DMS114 treated with DMSO at 0.1 percent for 48 hours (cell line): ENCODE measurements around the gene CFAP20DC.
"Not testable (repeated sequence)": the region's sequence is repeated elsewhere in the genome, so short reads cannot be mapped to it uniquely, and the experiment has no call there.

ENCODE experiments used
- DNase-seq: peaks from one replicate; lab custom pipeline; 2025; ENCODE audit not compliant: unreplicated experiment; lab: John Stamatoyannopoulos, UW

The CFAP20DC gene

DNA sequence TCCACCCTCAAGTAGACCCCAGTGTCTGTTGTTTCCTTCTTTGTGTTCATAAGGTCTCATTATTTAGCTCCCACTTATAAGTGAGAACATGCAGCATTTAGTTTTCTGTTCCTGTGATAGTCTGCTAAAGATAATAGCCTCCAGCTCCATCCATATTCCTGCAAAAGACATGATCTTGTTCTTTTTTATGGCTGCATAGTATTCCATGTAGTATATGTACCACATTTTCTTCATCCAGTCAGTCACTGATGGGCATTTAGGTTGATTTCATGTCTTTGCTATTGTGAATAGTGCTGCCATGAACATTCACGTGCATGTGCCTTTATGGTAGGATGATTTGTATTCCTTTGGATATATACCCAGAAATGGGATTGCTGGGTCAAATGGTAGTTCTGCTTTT lies 82.0 kb downstream of the CFAP20DC start:
- DNase-seq, result not testable (repeated sequence)

DNA sequence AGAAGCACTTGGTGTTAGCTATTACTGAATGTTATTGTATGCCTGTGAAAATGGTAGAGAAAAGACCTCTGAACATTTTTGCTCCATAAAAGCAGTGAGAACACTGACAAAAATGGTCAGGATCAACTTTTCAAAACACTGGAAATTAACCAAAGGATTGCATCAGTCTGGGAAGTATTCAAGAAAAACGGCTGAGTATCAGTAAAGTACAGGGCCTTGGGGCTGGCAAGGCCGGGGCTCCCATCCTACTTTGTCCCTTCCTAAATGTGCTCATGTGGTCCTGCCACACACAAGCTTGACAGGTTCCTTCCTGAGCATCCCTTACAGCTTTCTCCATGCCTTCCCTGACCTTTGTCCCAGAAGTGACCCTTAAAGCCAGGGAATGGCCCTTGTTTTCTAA lies 84.0 kb downstream of the CFAP20DC start:
- DNase-seq, result no peak

DNA sequence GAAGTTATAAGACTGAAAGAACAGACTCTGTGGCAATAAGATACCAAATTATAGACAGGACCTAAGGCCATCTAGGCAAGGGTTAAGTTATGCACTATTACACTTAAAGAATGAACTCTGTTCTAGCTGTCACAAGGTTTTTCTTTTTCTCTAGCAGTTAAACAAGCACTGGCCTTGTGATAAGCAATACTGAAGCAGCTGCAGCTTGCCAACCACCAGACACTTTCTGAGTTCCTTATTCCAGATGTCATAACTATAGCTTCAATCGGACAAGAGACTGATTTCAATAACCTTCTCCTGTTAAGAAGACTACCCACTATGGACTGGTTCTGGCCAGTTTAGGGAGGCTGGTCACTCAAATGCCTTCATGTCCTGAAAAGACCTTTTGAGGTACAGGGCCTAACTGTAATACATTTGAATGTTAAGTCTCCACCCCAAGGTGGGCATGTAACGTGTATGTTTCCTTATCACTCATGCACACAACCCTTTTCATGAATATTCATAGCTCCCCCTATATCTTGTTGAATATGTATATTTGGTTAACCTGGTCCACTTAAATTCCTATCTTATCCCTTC lies 85.8 kb downstream of the CFAP20DC start:
- DNase-seq, result no peak

DNA sequence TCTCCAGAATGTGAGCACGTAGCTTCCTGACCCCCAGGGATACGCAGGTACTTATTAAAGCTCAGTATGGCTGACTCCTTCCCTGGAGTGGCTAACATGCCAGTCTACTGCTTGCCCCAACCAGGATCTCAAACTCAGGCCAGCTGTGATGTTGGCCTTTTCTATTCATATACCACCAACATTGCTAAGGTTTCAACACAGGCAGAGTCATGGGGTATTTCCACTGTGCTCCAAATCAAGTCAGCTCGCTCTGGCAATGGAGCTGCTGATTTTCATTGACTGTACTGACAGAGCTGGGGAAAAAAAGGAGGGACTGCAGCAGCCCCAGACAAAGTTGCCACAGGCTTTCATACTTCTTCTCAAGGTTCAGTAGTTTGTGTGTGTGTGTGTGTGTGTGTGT lies 87.0 kb downstream of the CFAP20DC start:
- DNase-seq, result no peak

DNA sequence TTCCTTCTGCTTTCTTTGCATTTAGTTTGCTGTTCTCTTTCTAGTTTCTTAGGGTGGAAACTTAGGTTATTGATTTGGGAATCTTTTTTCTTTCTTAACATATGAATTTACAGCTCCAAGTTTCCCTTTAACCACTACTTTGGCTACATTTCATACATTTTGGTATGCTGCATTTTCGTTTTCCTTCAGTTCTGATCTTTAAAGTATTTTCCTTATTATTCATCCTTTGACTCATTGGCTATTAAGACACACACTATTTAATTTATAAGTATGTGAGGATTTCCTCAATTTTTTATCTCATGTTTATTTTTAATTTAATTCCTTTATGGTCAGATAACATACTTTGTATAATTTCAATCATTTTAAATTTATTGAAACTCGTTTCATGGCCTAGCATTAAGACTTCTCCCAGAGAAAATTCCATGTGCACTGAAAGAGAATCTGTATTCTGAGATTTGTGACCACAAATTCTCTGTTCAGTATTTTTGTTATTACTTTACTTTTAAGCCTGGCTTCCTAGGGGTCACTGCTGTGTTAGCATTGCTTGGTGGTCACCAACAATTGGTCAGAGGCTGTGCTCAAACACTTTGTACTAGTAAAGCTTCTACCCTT lies 87.7 kb downstream of the CFAP20DC start:
- DNase-seq, result no peak

DNA sequence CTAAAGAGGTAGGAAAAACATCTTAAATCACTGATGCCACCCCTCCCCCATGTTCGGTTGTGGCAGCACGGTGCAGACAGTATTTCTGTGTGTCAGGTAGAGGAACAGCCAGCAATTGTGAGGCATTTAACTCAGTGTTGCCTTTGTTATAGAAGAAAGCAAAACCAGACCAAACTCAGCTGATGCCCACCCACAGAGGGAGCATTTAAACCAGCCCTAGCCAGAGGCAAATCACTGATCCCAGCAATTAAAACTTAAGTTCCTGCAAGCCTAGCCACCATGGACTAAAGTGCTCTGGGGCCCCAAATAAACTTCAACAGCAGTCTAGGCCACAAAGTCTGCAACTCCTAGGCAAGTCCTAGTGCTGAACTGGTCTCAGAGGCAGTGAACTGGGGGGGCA lies 94.5 kb downstream of the CFAP20DC start:
- no peak for DNase-seq

DNA sequence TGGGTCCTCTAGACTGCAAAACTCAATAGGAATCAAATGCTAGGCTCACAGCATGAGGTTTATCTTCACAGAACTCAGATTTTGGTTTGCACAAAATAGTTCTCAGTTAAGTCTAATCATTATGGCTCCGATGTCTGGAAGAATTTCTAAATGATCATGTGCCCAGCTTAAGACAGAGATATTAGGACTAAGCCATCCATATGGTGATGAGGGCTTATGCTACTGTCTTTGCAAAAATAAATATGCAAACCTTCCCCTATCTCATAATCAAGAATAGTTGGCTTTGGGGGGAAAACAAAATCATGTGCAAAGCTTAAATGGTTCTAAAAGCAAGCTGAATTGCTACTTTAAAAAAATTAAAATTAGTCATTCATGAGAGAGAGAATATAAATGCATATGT lies 96.5 kb downstream of the CFAP20DC start:
- no peak for DNase-seq

DNA sequence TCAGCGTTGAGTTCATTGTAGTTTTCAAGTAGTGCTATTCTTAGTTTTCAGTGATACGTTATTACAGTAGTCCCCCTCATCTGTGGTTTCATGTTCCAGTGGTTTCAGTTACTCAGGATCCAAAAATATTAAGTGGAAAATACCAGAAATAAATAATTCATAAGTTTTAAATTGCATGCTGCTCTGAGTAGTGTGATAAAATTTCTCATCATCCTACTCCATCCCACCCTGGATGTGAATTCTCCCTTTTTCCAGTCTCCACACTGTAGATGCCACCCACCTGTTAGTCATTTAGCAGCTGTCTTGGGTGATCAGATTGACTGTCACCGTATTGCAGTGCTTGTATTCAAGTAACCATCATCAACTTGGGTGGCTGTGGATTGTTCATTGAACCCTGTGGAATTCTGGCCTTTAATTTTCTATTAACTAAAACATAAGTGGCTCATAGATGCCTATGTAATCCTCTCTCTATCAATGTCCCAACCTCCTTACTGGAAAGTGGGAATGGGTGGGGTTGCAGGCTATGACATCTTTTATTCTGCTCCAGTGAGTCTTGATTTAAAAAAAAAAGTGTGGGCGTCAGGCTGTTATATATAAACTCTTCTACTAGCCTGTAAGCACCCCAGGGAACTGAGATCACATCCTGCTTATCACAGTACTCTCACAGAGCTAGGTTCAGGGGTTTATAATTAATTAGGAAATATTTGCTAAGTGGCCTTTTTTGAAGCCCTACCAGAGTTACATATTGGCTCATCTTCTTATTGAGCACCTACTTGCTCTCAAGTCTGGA lies 97.5 kb downstream of the CFAP20DC start:
- DNase-seq, result no peak

DNA sequence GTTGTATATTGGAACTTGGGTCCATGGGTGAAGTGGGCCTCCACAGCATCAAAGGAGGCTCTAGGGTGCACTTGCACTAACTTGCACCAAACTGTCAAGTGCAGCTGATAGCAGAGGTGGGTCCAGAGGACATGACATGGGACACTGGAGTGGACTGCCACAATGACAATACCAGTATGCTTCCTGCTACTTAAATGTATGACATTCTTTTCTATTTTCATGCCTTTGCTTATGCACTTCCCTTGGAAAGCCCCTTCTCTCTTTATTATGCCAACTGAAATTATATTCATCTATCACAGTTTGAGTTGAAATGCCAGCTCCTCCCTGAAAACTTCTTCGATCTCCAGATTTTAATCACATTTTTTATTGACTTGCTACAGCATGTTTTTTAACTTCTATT lies 101.8 kb downstream of the CFAP20DC start:
- DNase-seq, result no peak

DNA sequence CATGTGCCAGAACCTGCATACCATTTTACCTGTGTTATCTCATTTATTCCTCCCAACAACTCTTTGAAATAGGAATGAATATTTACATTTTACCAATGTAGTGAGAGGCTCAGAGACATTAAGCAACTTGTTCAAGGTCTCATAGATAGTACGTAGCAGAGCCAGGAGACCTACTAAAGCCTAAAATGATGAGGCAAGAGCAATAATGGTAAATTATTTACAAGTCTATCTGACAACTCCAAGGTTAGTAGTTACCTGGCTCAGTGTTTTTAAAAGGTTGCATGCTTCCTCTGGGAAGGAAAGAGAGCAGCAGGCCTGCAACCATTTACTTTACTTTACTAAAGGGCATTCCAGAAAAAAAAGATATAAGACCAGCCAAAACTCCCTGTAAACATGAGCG lies 103.0 kb downstream of the CFAP20DC start:
- no peak for DNase-seq

DNA sequence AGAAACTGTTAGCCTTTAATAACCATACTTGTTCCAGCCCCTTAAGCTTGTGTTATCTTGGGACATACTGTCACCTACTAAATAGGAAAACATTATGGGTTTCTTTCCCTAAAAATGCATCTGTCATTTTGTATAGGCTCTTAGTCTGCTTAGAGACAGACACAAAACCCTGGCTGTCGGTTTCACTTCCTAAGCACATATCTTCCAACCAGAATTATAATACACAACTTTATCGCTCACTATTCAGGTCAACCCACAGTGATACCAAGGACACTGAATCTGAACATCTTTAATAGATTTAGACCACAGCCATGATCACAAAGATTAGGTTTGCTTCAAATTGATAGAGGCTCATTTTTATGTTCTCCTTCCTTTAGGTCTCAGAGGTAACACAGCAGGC lies 111.8 kb downstream of the CFAP20DC start:
- DNase-seq, result no peak

DNA sequence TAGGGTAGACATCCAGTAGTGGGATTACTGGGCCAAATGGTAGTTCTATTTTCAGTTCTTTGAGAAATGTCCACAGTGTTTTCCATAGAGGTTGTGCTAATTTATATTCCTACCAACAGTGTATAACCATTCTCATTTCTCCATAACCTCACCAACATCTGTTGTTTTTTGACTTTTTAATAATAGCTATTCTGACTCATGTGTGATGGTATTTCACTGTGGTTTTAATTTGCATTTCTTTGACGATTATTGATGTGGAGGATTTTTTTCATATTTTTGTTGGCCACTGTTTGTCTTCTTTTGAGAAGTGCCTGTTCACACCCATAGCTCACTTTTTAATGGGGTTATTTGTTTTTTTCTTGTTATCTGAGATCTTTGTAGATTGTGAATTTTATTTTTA lies 125.2 kb downstream of the CFAP20DC start:
- DNase-seq, result no peak

DNA sequence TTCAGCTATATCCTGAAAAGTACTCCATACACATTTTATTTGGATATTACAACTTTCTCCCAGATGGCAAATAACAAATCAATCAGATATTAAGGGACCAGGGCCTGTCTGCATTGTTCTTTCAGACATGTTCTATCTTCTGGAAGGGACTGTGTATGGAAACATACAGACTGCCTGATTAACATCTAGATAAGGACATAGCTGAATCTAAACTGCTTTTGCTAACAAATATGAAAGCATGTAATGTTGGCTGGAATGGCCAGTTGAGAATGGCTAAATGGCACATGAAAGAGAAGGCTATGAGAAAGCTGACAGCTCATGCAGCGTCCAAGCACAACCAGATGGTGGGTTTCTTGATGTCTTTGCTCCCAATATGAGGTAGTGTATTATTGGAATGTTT lies 149.4 kb downstream of the CFAP20DC start:
- no peak for DNase-seq

DNA sequence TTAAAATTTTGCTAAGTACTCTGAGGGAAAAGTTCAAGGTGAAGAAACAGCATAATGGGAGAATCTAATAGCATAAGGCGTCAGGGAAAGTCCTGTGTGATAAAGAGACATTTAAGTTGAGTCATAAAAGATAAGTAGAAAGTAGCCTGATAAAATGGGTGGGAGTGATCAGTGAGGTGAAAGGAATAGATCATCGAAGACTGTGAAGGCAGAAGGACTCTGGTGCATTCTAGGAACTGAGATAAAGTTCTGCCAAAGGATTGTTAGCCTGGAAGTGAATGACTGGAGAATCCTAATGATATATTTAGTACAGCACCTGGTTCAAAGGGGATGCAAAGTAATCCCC lies 149.9 kb downstream of the CFAP20DC start:
- no peak for DNase-seq

DNA sequence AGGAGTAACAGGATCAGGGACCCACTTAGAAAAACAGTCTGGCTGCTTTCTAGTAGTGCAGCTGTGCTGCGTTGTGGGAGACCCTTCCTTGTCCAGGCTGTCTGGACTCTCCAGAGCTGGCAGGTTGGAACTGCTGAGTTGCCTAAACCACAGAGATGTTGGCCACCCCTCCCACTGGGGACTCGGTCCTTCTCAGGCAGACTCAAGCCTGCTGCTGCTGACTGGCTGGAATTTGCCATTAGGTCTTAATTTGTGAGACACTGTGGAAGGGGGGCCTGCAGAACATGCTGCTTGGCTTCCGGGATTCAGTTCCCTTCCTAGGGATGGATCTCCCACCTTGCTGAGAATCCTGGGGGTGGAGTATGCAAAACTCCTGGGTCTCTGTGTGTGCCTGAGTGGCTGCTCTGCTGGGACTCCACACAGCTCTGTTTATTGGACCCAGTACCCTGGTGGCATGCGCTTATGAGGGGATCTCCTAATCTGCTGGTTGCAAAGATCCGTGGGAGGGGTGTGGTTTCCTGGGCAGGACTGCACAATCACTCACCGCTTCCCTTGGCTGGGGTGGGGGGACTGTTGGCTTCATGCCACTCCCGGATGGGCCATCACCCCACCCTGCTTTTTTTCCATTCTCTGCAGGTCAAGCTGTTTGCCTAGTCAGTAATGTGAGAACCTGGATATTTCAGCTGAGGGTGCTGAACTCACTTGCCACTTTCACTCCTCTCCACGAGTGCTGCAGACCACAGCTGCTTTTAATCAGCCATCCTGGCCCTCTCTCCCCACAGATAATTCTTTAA lies 150.5 kb downstream of the CFAP20DC start:
- DNase-seq, result no peak

DNA sequence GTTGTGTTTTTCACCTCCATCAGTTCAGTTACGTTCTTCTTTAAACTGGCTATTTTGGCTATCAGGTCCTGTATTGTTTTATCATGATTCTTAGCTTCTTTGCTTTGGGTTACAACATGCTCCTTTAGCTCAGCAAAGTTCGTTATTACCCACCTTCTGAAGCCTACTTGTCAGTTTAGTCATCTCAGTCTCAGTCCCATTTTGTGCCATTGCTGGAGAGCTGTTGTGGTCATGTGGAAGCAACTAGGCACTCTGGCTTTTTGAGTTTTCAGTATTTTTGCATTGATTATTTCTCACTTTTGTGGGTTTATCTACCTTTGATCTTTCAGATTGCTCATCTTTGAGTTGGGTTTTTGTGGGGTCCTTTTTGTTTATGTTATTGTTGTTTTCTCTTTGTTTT lies 151.3 kb downstream of the CFAP20DC start:
- DNase-seq, result no peak

DNA sequence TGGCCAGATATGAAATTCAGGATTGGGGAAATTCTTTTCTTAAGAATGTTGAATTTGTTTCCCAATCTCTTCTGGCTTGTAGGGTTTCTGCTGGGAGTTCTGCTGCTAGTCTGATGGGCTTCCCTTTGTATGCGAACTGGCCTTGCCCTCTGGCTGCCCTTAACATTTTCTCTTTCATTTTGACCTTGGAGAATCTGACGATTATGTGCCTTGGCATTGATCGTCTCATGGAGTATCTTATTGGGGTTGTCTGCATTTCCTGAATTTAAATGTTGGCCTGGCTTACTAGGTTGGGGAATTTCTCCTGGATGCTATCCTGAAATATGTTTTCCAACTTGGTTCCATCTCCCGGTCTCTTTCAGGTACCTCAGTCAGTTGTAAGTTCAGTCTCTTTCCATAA lies 152.2 kb downstream of the CFAP20DC start:
- no peak for DNase-seq

DNA sequence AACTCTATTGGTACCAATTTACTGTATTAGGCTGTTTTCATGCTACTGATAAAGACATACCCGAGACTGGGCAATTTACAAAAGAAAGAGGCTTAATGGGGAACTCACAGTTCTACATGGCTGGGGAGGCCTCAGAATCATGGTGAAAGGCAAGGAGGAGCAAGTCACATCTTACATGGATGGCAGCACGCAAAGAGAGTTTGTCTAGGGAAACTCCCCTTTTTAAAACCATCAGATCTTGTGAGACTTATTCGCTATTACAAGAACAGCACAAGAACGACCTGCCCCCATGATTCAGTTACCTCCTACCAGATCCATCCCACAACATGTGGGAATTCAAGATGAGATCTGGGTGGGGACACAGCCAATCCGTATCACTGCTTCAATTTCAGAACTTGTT lies 154.1 kb downstream of the CFAP20DC start:
- DNase-seq, result not testable (repeated sequence)

DNA sequence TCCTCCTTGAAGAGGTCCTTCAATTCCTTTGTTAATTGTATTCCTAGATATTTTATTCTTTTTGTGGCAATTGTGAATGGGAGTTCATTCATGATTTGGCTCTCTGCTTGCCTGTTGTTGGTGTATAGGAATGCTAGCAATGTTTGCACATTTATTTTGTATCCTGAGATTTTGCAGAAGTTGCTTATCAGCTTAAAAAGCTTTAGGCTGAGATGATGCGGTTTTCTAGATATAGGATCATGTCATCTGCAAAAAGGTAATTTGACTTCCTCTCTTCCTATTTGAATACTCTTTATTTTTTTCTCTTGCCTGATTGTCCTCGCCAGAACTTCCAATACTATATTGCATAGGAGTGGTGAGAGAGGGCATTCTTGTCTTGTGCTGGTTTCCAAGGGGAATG lies 157.3 kb downstream of the CFAP20DC start:
- DNase-seq, result not testable (repeated sequence)

DNA sequence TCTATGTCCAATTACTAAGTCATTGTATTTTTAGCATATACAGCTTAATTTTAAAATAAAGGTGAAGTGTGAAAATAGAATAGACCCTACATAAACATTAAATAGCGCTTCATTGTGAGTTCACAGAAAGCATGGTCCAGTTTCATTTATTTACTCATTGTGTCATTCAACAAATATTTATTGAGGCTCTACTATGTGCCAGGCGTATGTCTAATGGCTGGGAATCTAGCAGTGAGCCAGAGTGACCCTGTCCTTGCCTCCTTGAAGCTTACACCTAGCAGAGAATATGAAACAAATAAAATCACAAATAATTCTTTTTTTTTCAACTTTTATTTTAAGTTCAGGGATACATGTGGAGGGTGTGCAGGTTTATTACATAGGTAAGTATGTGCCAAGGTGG lies 161.7 kb downstream of the CFAP20DC start:
- DNase-seq, result no peak

DNA sequence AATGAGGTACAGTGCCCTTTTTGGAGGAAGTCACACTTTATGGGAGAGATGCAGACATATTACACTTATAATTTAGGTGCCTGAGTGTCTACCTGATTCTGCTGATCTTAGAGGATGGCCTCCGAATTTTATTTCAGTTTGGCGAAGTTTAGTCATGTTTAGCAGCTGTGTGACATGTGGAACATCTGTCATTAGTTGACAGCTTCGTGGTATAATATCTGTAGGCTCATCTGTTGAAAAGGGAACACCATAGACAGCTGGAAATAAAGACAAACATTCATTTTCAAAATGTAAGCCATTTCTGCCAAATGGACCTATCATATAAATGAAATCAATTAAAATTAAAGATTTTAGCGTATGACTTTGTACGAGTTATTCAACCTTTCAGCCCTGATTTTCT lies 165.4 kb downstream of the CFAP20DC start:
- no peak for DNase-seq

DNA sequence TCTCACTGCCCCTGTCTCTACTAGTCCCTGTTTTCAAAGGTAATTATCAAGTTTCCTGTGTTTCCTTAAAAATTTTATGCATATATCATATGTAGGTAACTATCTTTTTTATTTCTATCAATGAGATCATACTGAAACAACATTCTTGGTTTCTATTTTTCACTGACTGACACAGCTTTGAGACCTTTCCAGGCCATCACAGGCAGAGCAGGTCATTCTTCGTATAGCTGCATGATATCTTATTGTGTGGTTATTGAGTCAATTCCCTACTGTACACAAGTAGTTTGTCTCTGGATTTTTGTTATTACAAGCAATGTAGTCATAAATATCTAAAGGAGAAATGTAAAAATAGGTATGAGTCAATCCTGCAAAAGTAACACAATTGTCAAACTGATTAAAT lies 169.6 kb downstream of the CFAP20DC start:
- DNase-seq, result no peak
